Measurements from ENCODE around the gene MYO1D.

The MYO1D gene

GRCh38 chr17:32569171-32570080 lies 307.5 kb downstream of the MYO1D start:
- no peak for DNase-seq (ENCODE audit: low read depth, low spot score)

- DNase-seq (ENCODE audit: low read depth, low spot score), result no peak
Measured at GRCh38 chr17:32568705-32569104, 308.2 kb downstream of the MYO1D start.

- no peak for DNase-seq (ENCODE audit: low read depth, low spot score)
Measured at GRCh38 chr17:32567511-32567910, 309.4 kb downstream of the MYO1D start.

GRCh38 chr17:32567086-32567485 lies 309.8 kb downstream of the MYO1D start:
- DNase-seq (ENCODE audit: low read depth, low spot score), result no peak

GRCh38 chr17:32566303-32566702 lies 310.6 kb downstream of the MYO1D start:
- no peak for DNase-seq (ENCODE audit: low read depth, low spot score)

GRCh38 chr17:32565401-32565800 lies 311.5 kb downstream of the MYO1D start:
- no peak for DNase-seq (ENCODE audit: low read depth, low spot score)

- DNase-seq (ENCODE audit: low read depth, low spot score), result no peak
Measured at GRCh38 chr17:32564325-32564724, 312.6 kb downstream of the MYO1D start.

GRCh38 chr17:32563583-32563982 lies 313.3 kb downstream of the MYO1D start:
- DNase-seq (ENCODE audit: low read depth, low spot score), result no peak

- no peak for DNase-seq (ENCODE audit: low read depth, low spot score)
Measured at GRCh38 chr17:32558997-32559650, 317.8 kb downstream of the MYO1D start.

- DNase-seq (ENCODE audit: low read depth, low spot score), result no peak
Measured at GRCh38 chr17:32558326-32558955, 318.5 kb downstream of the MYO1D start.

- no peak for DNase-seq (ENCODE audit: low read depth, low spot score)
Measured at GRCh38 chr17:32555611-32556310, 321.2 kb downstream of the MYO1D start.

- DNase-seq (ENCODE audit: low read depth, low spot score), result no peak
Measured at GRCh38 chr17:32553168-32553567, 323.8 kb downstream of the MYO1D start.

- no peak for DNase-seq (ENCODE audit: low read depth, low spot score)
Measured at GRCh38 chr17:32552280-32552679, 324.6 kb downstream of the MYO1D start.

- DNase-seq (ENCODE audit: low read depth, low spot score), result no peak
Measured at GRCh38 chr17:32551186-32551955, 325.6 kb downstream of the MYO1D start.

GRCh38 chr17:32549559-32549958 lies 327.4 kb downstream of the MYO1D start:
- DNase-seq (ENCODE audit: low read depth, low spot score), result no peak

- DNase-seq (ENCODE audit: low read depth, low spot score), result no peak
Measured at GRCh38 chr17:32546031-32546444, 330.9 kb downstream of the MYO1D start.

- no peak for DNase-seq (ENCODE audit: low read depth, low spot score)
Measured at GRCh38 chr17:32542186-32542585, 334.7 kb downstream of the MYO1D start.

- no peak for DNase-seq (ENCODE audit: low read depth, low spot score)
Measured at GRCh38 chr17:32541640-32542039, 335.3 kb downstream of the MYO1D start.

GRCh38 chr17:32536736-32537643 lies 339.9 kb downstream of the MYO1D start:
- DNase-seq (ENCODE audit: low read depth, low spot score), result no peak

- no peak for DNase-seq (ENCODE audit: low read depth, low spot score)
Measured at GRCh38 chr17:32533296-32533695, 343.6 kb downstream of the MYO1D start.
